A673 (cell line): ENCODE results near the gene SLC16A9.

Experiments used
- EZH2 ChIP-seq: fragments of 200-600 bp; sonication (generic); IDR thresholded peaks from 2 replicates; pipeline ENCODE4 v1.6.1; 2017; ENCODE audit warnings: borderline replicate concordance, low read depth, mild to moderate bottlenecking, mixed read lengths, antibody characterized with exemption, low read length; ENCODE audit not compliant: poor library complexity, severe bottlenecking
- TF ChIP-seq, protein P1 (sequence below): fragments of 300-800, 200-600 bp; sonication (generic); conservative IDR thresholded peaks from 2 replicates; pipeline ENCODE4 v1.5.1; 2017; ENCODE audit warnings: low read depth, mild to moderate bottlenecking, antibody characterized with exemption, low read length, moderate library complexity, mixed read lengths

- TF ChIP-seq, protein P1, sequence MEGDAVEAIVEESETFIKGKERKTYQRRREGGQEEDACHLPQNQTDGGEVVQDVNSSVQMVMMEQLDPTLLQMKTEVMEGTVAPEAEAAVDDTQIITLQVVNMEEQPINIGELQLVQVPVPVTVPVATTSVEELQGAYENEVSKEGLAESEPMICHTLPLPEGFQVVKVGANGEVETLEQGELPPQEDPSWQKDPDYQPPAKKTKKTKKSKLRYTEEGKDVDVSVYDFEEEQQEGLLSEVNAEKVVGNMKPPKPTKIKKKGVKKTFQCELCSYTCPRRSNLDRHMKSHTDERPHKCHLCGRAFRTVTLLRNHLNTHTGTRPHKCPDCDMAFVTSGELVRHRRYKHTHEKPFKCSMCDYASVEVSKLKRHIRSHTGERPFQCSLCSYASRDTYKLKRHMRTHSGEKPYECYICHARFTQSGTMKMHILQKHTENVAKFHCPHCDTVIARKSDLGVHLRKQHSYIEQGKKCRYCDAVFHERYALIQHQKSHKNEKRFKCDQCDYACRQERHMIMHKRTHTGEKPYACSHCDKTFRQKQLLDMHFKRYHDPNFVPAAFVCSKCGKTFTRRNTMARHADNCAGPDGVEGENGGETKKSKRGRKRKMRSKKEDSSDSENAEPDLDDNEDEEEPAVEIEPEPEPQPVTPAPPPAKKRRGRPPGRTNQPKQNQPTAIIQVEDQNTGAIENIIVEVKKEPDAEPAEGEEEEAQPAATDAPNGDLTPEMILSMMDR, result no peak
- no peak for TF ChIP-seq EZH2
Measured at GRCh38 chr10:59649606-59650346, 59.9 kb downstream of the SLC16A9 start.
